ENCODE measurements around the gene TRABD2B. TPM values are rescaled to one million over a fixed set of nuclear protein-coding genes. Genes with fewer than 3 reads are reported as not detected.

Gene TRABD2B
- polyA plus RNA-seq, 4 donors, result under 0.01 to 2.6 (median 2.2) TPM; not detected in 1

DNA sequence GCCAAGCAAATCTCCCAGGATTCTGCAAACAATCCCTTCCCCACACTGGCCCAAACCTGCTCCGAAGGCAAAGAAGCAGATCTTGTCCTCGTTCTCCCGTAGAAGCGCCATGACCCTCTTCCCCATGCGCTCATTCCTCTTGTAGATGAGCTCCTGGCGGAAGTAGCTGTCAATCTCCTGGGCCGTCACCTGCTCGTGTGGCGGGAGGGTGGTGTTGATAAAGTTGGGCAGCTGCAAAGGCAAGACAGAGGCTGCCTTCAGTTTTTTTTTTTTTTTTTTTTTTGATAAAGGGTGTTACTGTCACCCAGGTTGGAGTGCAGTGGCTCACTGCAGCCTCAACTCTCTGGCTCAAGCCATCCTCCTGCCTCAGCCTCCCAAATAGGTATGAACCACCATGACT is 202.7 kb downstream of the TRABD2B start:
- Histone ChIP-seq H3K9me3 (ENCODE audit: control insufficient read depth in 2 of 2, insufficient read depth in 1 of 2, low read depth in 1 of 2, low read length in 1 of 2) (no peaks in the 10 kb centered on the region), H3K4me3 (ENCODE audit: low read depth in 1 of 3, low read length in 3 of 3) (no peak overlapping the region), H3K27me3 (ENCODE audit: control insufficient read depth in 3 of 3, insufficient read depth in 3 of 3, low read length in 3 of 3) (no peaks in the 10 kb centered on the region), H3K27ac (ENCODE audit: low read depth in 1 of 3, low read length in 2 of 3) (no peak overlapping the region), H3K36me3 (ENCODE audit: control insufficient read depth in 3 of 3, insufficient read depth in 2 of 3, low read depth in 1 of 3, low read length in 3 of 3) (peaks cover 0 to 41% (median 0%) of the 10 kb centered on the region in 3 donors), H3K4me1 (ENCODE audit: control insufficient read depth in 3 of 3, insufficient read depth in 2 of 3, low read depth in 1 of 3, low read length in 2 of 3) (no peaks in the 10 kb centered on the region)
- no peak for FAIRE-seq
- WGBS, 3 donors, result 78 to 89% (median 89%) methylated on average over 9 of the region's 9 CpGs
- no peak for DNase-seq

GRCh38 chr1:47794081-47794480 is 203.1 kb downstream of the TRABD2B start:
- DNase-seq (no peak), FAIRE-seq (no peak)
- Histone ChIP-seq H3K4me1 (ENCODE audit: control insufficient read depth in 3 of 3, insufficient read depth in 2 of 3, low read depth in 1 of 3, low read length in 2 of 3) (no peaks in the 10 kb centered on the region), H3K27ac (ENCODE audit: low read depth in 1 of 3, low read length in 2 of 3) (no peak overlapping the region), H3K27me3 (ENCODE audit: control insufficient read depth in 3 of 3, insufficient read depth in 3 of 3, low read length in 3 of 3) (no peaks in the 10 kb centered on the region), H3K9me3 (ENCODE audit: control insufficient read depth in 2 of 2, insufficient read depth in 1 of 2, low read depth in 1 of 2, low read length in 1 of 2) (no peaks in the 10 kb centered on the region), H3K36me3 (ENCODE audit: control insufficient read depth in 3 of 3, insufficient read depth in 2 of 3, low read depth in 1 of 3, low read length in 3 of 3) (peaks cover 0 to 37% (median 0%) of the 10 kb centered on the region in 3 donors), H3K4me3 (ENCODE audit: low read depth in 1 of 3, low read length in 3 of 3) (no peak overlapping the region)
- WGBS, 3 donors, result 61 to 79% (median 71%) methylated on average over 5 of the region's 5 CpGs

DNA sequence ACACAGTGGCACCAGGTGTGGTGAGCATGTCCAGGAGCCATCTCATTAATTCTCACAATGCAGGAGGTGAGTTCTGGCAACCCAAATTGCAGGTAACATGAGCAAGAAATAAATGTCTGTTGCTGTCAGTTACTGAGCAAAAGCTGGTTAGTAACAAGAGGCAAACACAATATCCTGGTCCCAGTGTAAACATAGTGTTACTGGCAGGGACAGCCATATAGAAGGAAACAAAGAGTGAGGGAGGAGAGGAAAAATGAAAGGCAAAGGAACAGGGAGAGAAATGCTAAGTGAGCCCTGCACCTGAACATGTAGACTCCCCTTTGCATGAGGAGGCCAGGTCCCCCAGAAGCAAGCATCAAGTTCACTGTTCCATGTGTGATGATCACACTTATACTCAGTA is 203.6 kb downstream of the TRABD2B start:
- Histone ChIP-seq H3K36me3 (ENCODE audit: control insufficient read depth in 3 of 3, insufficient read depth in 2 of 3, low read depth in 1 of 3, low read length in 3 of 3) (peaks cover 0 to 35% (median 0%) of the 10 kb centered on the region in 3 donors), H3K27ac (ENCODE audit: low read depth in 1 of 3, low read length in 2 of 3) (no peak overlapping the region), H3K4me3 (ENCODE audit: low read depth in 1 of 3, low read length in 3 of 3) (no peak overlapping the region), H3K4me1 (ENCODE audit: control insufficient read depth in 3 of 3, insufficient read depth in 2 of 3, low read depth in 1 of 3, low read length in 2 of 3) (no peaks in the 10 kb centered on the region), H3K27me3 (ENCODE audit: control insufficient read depth in 3 of 3, insufficient read depth in 3 of 3, low read length in 3 of 3) (no peaks in the 10 kb centered on the region), H3K9me3 (ENCODE audit: control insufficient read depth in 2 of 2, insufficient read depth in 1 of 2, low read depth in 1 of 2, low read length in 1 of 2) (no peaks in the 10 kb centered on the region)
- FAIRE-seq (no peak), DNase-seq (no peak)

DNA sequence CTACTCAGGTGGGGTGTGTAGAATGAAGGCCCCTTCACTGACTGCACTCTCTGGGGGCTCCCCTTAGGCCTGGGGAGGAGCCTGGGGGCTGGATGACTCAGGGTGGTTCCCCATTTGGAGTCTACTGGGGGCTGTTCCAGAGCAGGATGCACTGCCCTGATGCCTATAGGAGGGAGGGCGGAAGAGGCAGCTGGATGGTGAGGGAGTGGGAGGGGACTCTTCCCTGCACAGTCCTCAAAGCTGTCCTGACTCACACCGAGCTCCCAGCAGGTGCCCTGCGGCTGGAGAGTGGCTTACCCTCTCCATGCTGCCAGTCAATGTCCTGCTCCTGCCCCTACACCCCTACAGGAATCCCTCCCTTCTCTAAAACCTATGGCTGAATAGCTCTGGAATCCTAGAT is 204.4 kb downstream of the TRABD2B start:
- no peak for FAIRE-seq
- Histone ChIP-seq H3K9me3 (ENCODE audit: control insufficient read depth in 2 of 2, insufficient read depth in 1 of 2, low read depth in 1 of 2, low read length in 1 of 2) (no peaks in the 10 kb centered on the region), H3K36me3 (ENCODE audit: control insufficient read depth in 3 of 3, insufficient read depth in 2 of 3, low read depth in 1 of 3, low read length in 3 of 3) (peaks cover 0 to 34% (median 0%) of the 10 kb centered on the region in 3 donors), H3K4me1 (ENCODE audit: control insufficient read depth in 3 of 3, insufficient read depth in 2 of 3, low read depth in 1 of 3, low read length in 2 of 3) (no peaks in the 10 kb centered on the region), H3K4me3 (ENCODE audit: low read depth in 1 of 3, low read length in 3 of 3) (no peak overlapping the region), H3K27ac (ENCODE audit: low read depth in 1 of 3, low read length in 2 of 3) (no peak overlapping the region), H3K27me3 (ENCODE audit: control insufficient read depth in 3 of 3, insufficient read depth in 3 of 3, low read length in 3 of 3) (no peaks in the 10 kb centered on the region)
- 65 to 84% (median 83%) methylated on average over 3 of the region's 3 CpGs for WGBS, 3 donors
- no peak for DNase-seq

DNA sequence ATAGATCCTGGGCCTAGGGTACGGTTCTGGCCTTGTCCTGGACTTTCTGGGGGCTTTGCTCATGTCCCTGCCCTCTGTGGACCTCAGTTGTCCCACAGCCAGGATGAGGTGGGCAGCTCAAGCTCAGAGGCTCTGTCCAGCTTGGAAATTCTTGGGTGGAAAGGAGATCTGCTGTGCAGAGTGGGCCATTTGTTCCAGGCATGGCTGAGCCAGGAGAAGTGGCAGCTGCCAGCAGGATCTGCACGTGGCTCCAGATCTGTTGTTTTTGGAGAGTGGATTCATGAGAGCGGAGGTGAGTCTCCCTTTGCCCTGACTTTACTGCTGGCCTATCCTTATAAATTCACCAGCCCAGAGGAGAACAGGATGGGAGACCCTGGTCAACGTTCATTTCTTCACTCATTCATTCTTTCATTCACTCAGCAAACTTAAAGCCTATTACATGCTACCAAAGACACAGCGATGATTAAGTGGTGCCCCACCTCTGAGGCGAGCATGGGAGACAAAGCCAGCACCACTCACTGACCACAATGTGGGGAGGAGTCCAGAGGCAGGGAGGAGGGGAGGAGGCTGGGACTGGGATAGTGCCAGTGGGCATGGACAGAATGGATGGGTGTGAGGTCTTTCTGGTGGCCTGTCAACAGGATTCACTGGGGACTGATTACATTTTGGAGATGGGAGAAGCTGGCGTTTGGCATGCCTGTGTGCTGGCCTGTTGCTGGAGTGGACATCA is 205.1 kb downstream of the TRABD2B start:
- 72 to 80% (median 75%) methylated on average over 7 of the region's 7 CpGs for WGBS, 3 donors
- Histone ChIP-seq H3K9me3 (ENCODE audit: control insufficient read depth in 2 of 2, insufficient read depth in 1 of 2, low read depth in 1 of 2, low read length in 1 of 2) (no peaks in the 10 kb centered on the region), H3K36me3 (ENCODE audit: control insufficient read depth in 3 of 3, insufficient read depth in 2 of 3, low read depth in 1 of 3, low read length in 3 of 3) (peaks cover 0 to 34% (median 0%) of the 10 kb centered on the region in 3 donors), H3K27me3 (ENCODE audit: control insufficient read depth in 3 of 3, insufficient read depth in 3 of 3, low read length in 3 of 3) (no peaks in the 10 kb centered on the region), H3K4me3 (ENCODE audit: low read depth in 1 of 3, low read length in 3 of 3) (no peak overlapping the region), H3K27ac (ENCODE audit: low read depth in 1 of 3, low read length in 2 of 3) (no peak overlapping the region), H3K4me1 (ENCODE audit: control insufficient read depth in 3 of 3, insufficient read depth in 2 of 3, low read depth in 1 of 3, low read length in 2 of 3) (no peaks in the 10 kb centered on the region)
- no peak for FAIRE-seq
- no peak for DNase-seq

GRCh38 chr1:47788761-47789160 is 208.4 kb downstream of the TRABD2B start:
- no peak overlapping the region for H3K27ac ChIP-seq (ENCODE audit: low read depth in 1 of 3, low read length in 2 of 3)
- no peak overlapping the region for H3K4me3 ChIP-seq (ENCODE audit: low read depth in 1 of 3, low read length in 3 of 3)
- H3K9me3 ChIP-seq (ENCODE audit: control insufficient read depth in 2 of 2, insufficient read depth in 1 of 2, low read depth in 1 of 2, low read length in 1 of 2), result no peaks in the 10 kb centered on the region
- H3K36me3 ChIP-seq (ENCODE audit: control insufficient read depth in 3 of 3, insufficient read depth in 2 of 3, low read depth in 1 of 3, low read length in 3 of 3), result peaks cover 0 to 29% (median 0%) of the 10 kb centered on the region in 3 donors
- FAIRE-seq (no peak), DNase-seq (no peak)
- no peaks in the 10 kb centered on the region for H3K27me3 ChIP-seq (ENCODE audit: control insufficient read depth in 3 of 3, insufficient read depth in 3 of 3, low read length in 3 of 3)
- no peaks in the 10 kb centered on the region for H3K4me1 ChIP-seq (ENCODE audit: control insufficient read depth in 3 of 3, insufficient read depth in 2 of 3, low read depth in 1 of 3, low read length in 2 of 3)
- 86 to 93% (median 89%) methylated on average over 4 of the region's 4 CpGs for WGBS, 3 donors

DNA sequence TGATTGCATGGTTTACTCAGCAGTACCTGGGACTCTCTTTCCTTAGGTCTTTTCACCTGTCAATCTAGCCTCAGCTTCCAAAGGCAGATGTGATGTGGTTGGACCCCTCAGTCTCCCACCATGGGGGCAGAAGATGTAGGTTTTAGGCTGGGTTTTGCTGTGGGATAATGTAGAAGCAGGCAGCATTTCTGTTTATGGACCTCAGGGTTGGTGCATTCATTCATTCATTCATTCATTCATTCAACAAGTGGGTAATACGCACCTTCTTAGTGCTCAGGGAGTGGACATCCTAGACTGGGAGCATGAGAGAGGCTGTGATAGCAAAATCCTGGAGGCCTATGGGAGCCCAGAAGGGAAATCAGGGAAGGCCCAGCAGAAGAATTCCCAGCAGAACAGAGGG is 209.6 kb downstream of the TRABD2B start:
- H3K27me3 ChIP-seq (ENCODE audit: control insufficient read depth in 3 of 3, insufficient read depth in 3 of 3, low read length in 3 of 3), result no peaks in the 10 kb centered on the region
- no peak for DNase-seq
- no peaks in the 10 kb centered on the region for H3K9me3 ChIP-seq (ENCODE audit: control insufficient read depth in 2 of 2, insufficient read depth in 1 of 2, low read depth in 1 of 2, low read length in 1 of 2)
- whole genome bisulfite sequencing, 3 donors, result 93 to 100% (median 95%) methylated on average over 1 of the region's 1 CpG
- H3K27ac ChIP-seq (ENCODE audit: low read depth in 1 of 3, low read length in 2 of 3), result no peak overlapping the region
- no peaks in the 10 kb centered on the region for H3K4me1 ChIP-seq (ENCODE audit: control insufficient read depth in 3 of 3, insufficient read depth in 2 of 3, low read depth in 1 of 3, low read length in 2 of 3)
- no peak for FAIRE-seq
- no peak overlapping the region for H3K4me3 ChIP-seq (ENCODE audit: low read depth in 1 of 3, low read length in 3 of 3)
- H3K36me3 ChIP-seq (ENCODE audit: control insufficient read depth in 3 of 3, insufficient read depth in 2 of 3, low read depth in 1 of 3, low read length in 3 of 3), result peaks cover 0 to 22% (median 0%) of the 10 kb centered on the region in 3 donors

DNA sequence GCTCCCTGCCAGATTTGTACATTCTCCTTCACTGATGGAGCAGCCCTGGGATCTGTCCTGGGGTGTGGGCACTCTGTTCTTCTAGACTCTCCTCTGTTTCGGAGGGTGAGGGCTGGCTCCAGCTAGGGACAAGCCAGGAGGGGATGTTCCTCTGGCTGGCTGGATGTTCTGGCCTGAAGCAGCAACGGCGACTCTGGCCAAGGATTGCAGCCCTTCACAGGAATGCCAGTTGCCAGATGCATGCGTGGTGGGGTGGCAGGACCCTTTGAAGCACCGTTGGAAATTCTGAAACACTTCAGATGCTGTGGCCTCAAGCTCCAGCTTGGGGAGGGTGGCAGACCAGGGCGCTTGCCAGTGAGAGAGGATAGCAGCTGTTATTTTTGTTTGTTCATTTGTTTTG is 210.9 kb downstream of the TRABD2B start:
- H3K4me1 ChIP-seq (ENCODE audit: control insufficient read depth in 3 of 3, insufficient read depth in 2 of 3, low read depth in 1 of 3, low read length in 2 of 3), result no peaks in the 10 kb centered on the region
- 77 to 89% (median 86%) methylated on average over 6 of the region's 6 CpGs for WGBS, 3 donors
- FAIRE-seq (no peak), DNase-seq (no peak)
- H3K27me3 ChIP-seq (ENCODE audit: control insufficient read depth in 3 of 3, insufficient read depth in 3 of 3, low read length in 3 of 3), result no peaks in the 10 kb centered on the region
- peaks cover 0 to 17% (median 0%) of the 10 kb centered on the region in 3 donors for H3K36me3 ChIP-seq (ENCODE audit: control insufficient read depth in 3 of 3, insufficient read depth in 2 of 3, low read depth in 1 of 3, low read length in 3 of 3)
- H3K9me3 ChIP-seq (ENCODE audit: control insufficient read depth in 2 of 2, insufficient read depth in 1 of 2, low read depth in 1 of 2, low read length in 1 of 2), result no peaks in the 10 kb centered on the region
- no peak overlapping the region for H3K27ac ChIP-seq (ENCODE audit: low read depth in 1 of 3, low read length in 2 of 3)
- no peak overlapping the region for H3K4me3 ChIP-seq (ENCODE audit: low read depth in 1 of 3, low read length in 3 of 3)

Data from small intestine (tissue), 7 donors.